ENCODE results near the gene SIAH2.

GRCh38 chr3:150766742-150767141 lies 3.8 kb upstream of the SIAH2 start:
- TF ChIP-seq EZH2 (IDR thresholded peaks at IDR 0.05) (no peak), POLR2AphosphoS5 (IDR thresholded peaks at IDR 0.05; ENCODE audit: borderline replicate concordance, low read depth, low read length) (no peak), FOXP2 (optimal IDR thresholded peaks at IDR 0.05; ENCODE audit: control extremely low read depth, extremely low read length, insufficient read depth) (no peak)

Measured in SK-N-MC (cell line).